ENCODE measurements around the gene SNX32.

DNA sequence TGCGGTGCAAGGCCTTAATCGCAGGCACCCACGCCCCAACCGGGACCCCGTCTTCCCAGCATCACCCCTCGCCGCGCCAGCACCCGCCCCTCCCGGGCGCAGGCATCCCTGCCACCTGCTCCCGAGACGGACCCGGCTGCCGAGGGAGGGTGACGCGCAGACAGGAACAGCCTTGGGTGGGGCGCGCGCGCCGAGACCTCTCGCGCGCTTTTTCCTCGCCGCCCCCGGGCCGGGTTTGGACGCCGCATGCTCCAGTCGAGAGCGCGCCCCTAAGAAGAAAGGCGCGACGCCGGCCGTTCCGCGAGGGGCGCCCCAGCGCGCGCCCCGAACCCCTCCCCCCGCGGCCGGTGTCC, 23.7 kb downstream of the SNX32 start:
- TF ChIP-seq, protein P1, sequence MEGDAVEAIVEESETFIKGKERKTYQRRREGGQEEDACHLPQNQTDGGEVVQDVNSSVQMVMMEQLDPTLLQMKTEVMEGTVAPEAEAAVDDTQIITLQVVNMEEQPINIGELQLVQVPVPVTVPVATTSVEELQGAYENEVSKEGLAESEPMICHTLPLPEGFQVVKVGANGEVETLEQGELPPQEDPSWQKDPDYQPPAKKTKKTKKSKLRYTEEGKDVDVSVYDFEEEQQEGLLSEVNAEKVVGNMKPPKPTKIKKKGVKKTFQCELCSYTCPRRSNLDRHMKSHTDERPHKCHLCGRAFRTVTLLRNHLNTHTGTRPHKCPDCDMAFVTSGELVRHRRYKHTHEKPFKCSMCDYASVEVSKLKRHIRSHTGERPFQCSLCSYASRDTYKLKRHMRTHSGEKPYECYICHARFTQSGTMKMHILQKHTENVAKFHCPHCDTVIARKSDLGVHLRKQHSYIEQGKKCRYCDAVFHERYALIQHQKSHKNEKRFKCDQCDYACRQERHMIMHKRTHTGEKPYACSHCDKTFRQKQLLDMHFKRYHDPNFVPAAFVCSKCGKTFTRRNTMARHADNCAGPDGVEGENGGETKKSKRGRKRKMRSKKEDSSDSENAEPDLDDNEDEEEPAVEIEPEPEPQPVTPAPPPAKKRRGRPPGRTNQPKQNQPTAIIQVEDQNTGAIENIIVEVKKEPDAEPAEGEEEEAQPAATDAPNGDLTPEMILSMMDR (IDR thresholded peaks at IDR 0.05 in 2 of 3, conservative IDR thresholded peaks at IDR 0.05 in 1 of 3; ENCODE audit: borderline replicate concordance in 1 of 3, insufficient read depth in 1 of 3, low read depth in 2 of 3, low read length in 2 of 3) = no peak
- TF ChIP-seq EZH2phosphoT487 (IDR thresholded peaks at IDR 0.05; ENCODE audit: borderline replicate concordance) (no peak), POLR2A (IDR thresholded peaks at IDR 0.05; ENCODE audit: borderline replicate concordance, extremely low read depth, insufficient read depth, insufficient read length) (no peak), POLR2AphosphoS5 (IDR thresholded peaks at IDR 0.05; ENCODE audit: low read depth, low read length) (no peak), EZH2 (IDR thresholded peaks at IDR 0.05) (no peak), JUND (IDR thresholded peaks at IDR 0.05) (no peak), SIN3A (IDR thresholded peaks at IDR 0.05; ENCODE audit: low read depth) (no peak), SRF (IDR thresholded peaks at IDR 0.05; ENCODE audit: low read depth) (no peak)
- TF ChIP-seq, protein P2, sequence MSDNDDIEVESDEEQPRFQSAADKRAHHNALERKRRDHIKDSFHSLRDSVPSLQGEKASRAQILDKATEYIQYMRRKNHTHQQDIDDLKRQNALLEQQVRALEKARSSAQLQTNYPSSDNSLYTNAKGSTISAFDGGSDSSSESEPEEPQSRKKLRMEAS (IDR thresholded peaks at IDR 0.05) = no peak

All from HCT116 (cell line).